HG02759 (cell line): Measurements from ENCODE around the gene SYNDIG1.

Experiments
- ATAC-seq: cut with Tn5 transposase; IDR thresholded peaks from one replicate; pipeline ENCODE4 v1.9.1; 2021; ENCODE audit warnings: mild to moderate bottlenecking, moderate library complexity; ENCODE audit not compliant: unreplicated experiment

SYNDIG1 gene

GRCh38 chr20:24651171-24651975 is 181.9 kb downstream of the SYNDIG1 start:
- ATAC-seq, result no peak

- ATAC-seq, result no peak
Measured at GRCh38 chr20:24651976-24652345, 182.5 kb downstream of the SYNDIG1 start.

GRCh38 chr20:24653306-24653705 is 183.9 kb downstream of the SYNDIG1 start:
- ATAC-seq, result no peak

DNA sequence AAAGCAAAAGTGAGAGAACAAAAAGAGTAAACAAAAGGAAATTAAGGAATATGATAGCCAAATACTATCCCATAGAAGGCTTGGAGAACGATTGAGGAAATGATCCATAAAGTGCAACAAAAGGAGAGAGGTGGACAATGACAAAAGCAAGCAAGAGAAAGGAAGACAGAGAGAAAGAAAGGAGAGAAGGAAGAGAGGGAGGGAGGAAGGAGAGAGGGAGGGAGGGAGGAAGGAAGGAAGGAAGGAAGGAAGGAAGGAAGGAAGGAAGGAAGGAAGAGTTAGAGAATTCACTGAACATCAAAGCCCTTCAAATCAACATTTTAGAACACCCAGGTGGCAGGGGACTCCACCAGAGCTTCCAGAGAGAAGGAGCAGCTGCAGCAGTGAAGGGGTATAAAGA is 185.0 kb downstream of the SYNDIG1 start:
- no peak for ATAC-seq

GRCh38 chr20:24656391-24656790 is 187.0 kb downstream of the SYNDIG1 start:
- ATAC-seq, result no peak

- no peak for ATAC-seq
Measured at GRCh38 chr20:24657196-24657595, 187.8 kb downstream of the SYNDIG1 start.

DNA sequence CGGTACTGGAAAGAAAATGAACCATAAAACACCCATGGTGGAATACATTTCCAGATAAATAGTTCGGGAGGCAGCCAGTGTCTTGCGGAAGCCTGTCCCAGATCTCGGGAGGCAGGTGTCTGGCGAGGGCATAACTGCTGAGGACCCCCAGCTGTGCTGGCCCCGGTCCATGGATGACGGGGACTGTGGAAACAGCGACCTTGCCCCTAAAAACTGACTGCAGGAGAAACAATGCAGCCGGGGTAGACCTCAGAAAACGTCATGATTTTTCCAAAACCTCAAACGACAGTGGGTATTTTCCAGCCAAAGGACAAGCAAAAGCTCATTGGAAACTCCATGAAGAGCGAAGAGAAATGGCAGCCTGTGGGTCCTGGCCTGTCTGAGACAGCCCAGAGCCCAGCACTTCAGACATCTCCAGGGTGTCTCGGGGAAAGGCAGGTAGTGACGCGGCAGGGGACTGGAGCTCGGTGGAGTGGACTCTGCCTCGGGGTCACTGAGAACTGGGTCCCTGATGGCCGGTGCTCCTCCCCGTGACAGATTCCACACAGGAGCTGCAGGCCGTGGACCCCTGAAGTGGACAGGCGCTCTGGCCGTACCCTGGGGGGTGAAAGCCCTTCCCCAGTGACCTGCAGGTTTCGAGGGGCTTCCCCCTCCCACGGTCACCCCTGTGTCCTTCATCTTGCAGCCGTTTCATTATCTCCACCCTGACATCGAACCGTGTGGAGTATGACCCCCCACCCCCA is 188.6 kb downstream of the SYNDIG1 start:
- ATAC-seq, result no peak

DNA sequence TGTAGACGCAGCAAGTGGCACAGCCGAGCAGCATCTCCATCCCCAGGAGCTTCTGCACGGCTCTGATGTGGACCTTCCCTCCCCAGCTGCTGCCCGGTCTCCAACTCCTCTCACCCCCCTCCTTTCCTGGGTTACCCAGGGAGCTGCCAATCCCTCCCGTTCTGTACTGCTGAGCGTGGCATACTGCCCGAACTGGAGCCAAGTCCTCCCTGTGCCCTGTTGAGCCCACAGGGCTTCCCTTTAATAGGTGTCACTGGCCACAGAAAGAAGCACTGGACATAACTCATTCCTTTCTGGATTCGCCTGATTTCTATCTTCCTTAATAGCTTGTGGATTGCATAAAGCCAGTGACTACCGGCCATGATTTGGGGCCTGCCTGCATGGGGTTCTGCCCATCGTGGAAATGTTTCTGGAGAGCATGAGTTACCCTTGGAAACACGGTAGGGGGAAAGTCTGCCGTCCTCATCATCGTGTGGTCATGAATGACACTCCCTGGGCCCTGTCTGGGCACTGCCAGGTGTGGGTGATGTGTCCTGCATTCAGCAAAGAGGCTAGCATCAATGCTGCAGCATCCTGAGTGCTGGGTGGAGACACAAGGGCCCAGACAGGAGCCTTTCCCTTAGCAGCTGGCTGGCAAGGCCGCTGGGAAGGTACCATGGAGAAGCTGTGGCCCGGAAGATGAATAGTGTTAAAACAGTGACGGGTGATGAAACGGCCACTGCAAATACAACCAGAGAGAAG is 189.7 kb downstream of the SYNDIG1 start:
- ATAC-seq, result no peak

- no peak for ATAC-seq
Measured at GRCh38 chr20:24659835-24660234, 190.4 kb downstream of the SYNDIG1 start.

DNA sequence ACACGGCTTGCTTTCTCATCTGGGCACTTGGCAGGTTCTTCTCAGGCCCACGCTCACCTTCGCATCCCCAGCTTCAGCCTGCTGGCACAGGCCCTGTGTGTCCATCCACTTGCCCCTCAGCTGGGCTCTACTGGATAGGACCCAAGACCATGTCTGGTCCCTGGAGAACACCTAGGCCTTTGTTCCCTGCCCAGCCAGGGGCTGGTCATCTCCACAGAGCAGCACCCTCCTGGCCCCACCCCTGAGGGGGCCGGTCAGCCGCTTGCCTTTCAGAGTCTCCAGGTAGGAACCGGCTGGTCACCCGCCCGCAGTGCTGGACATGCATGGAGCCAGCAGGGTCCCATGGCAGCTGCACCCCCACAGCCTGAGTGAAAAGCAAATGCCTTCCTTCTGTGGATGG is 191.2 kb downstream of the SYNDIG1 start:
- ATAC-seq, result no peak

DNA sequence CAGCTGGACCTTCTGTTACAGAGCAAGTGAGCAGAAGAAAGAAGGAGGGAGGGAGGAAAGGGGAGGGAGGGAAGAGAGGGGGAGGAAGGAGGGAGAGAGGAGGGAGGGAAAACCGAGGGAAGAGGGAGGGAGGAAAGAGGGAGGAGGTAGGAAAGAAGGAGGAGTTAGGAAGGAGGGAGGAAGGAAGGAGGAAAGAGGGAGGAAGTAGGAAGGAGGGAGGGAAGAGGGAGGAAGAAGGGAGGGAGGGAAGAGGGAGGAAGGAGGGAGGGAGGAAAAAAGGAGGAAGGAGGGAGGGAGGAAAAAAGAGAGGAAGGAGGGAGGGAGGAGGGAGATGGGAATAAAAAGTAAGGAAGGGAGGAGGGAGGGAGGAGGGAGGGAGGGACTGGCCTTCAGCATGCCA is 191.8 kb downstream of the SYNDIG1 start:
- ATAC-seq, result no peak

- no peak for ATAC-seq
Measured at GRCh38 chr20:24662322-24662721, 192.9 kb downstream of the SYNDIG1 start.

- no peak for ATAC-seq
Measured at GRCh38 chr20:24662752-24663365, 193.4 kb downstream of the SYNDIG1 start.

GRCh38 chr20:24663496-24663895 is 194.1 kb downstream of the SYNDIG1 start:
- ATAC-seq, result no peak

- ATAC-seq, result no peak
Measured at GRCh38 chr20:24664266-24664986, 195.0 kb downstream of the SYNDIG1 start.

DNA sequence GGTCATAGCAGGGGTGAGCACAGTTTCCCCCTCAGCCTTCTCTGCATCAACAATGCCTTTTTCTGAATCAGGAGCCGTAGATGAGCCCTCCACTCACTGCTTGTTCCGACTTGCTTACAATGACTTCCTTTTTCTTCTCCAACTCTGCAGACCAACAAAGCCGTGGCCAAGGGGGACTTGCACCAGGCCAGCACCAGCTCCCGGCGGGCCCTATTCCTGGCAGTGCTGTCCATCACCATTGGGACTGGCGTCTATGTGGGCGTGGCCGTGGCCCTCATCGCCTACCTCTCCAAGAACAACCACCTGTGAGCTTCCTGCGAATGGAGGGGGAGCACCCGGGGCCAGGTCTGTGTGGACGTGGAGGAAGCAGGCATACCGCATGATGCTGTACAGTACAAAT is 195.8 kb downstream of the SYNDIG1 start:
- no peak for ATAC-seq

DNA sequence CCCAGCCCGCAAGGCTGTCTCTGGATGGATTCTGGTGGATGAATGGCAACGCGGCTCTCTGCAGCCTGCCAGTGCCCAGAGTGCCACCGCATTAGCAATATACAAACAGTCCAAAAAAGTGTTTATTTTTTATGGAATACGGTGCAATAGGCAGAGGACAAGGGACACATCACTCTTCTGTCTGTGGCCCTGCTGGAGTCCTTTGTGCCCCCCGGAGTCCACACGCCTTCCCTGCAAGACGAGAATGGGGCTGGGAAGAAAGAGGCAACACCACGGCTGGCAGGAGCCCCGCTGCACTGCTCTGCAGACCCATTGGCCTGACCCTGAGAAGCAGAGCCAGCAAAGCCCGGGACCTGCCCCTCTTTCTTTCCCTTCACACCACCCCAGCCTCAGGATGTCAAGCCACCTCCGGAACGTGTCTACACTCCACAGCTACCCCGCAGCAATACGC is 196.3 kb downstream of the SYNDIG1 start:
- ATAC-seq, result no peak

DNA sequence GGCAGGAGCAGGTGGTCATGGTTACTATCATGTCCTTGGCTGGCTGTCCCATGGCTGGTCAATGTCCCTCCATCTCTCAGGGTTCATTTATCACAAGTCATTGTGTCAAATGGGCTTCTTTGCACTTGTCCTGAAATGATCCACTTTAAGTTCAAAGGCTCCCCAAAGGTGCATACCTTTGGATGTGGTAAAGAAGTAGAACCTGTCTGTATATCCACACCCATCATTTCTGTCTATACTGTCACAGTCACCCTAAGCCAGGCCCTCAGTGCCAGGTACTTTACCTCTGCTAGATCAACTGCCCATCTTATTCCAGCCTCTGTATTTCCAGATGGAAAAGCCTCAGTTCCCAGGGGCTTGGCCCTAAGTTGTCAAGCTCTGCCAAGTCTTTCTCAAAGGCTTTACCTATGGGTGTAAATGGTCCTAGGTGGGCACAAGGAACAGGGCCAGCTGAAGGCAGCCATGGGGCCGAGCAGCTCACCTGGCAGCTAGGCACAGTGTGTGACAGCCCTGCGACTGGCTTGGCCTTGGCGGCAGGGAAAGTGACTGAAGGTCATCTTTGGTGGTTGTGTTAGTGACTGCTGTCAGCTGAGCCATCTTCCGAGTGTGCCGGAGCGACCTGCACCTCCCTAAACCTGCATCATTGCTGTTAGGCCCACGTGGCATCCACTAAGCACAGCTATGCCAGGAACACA is 198.4 kb downstream of the SYNDIG1 start:
- no peak for ATAC-seq

- ATAC-seq, result no peak
Measured at GRCh38 chr20:24668384-24668702, 198.9 kb downstream of the SYNDIG1 start.

DNA sequence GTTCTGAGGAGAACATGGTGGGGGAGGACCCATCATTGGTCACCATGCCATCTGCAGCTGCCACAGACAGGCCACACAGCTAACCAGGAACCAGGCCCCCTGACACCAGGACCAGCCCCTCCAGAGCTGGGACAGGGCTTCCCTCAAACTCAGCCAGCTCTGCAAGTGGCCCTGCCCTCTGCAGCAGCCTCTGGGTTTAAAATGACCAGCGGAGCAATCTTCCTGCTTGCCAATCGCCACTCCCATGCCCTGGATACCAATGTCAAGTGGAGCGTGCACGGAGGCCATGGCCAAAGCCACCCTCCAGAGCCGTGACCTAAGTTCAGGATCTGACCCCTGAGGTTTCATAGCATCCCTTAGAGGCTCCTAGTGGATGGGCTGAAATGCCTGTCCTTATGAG is 199.4 kb downstream of the SYNDIG1 start:
- ATAC-seq, result no peak
